Stomach (tissue), 4 donors: ENCODE results near the gene BIN1.

Experiments
- POLR2A ChIP-seq, 4 donors: fragments of 450-650 bp; IDR thresholded peaks; one replicate each; pipeline ENCODE4 v1.6.1; 2016; ENCODE audit warnings: antibody characterized with exemption in 4 of 4, control low read depth in 2 of 4, mild to moderate bottlenecking in 1 of 4, moderate library complexity in 1 of 4
- TF ChIP-seq, protein P1 (sequence below), 7 experiments: fragments of 450-650 bp in 4 of 7; fragments of 200-600 bp in 3 of 7; sonication (generic) in 3 of 7; IDR thresholded peaks; one replicate each; pipeline ENCODE4 v1.5.1; 2016 to 2019; ENCODE audit warnings: antibody characterized with exemption in 7 of 7, control low read depth in 2 of 7, mild to moderate bottlenecking in 1 of 7

DNA sequence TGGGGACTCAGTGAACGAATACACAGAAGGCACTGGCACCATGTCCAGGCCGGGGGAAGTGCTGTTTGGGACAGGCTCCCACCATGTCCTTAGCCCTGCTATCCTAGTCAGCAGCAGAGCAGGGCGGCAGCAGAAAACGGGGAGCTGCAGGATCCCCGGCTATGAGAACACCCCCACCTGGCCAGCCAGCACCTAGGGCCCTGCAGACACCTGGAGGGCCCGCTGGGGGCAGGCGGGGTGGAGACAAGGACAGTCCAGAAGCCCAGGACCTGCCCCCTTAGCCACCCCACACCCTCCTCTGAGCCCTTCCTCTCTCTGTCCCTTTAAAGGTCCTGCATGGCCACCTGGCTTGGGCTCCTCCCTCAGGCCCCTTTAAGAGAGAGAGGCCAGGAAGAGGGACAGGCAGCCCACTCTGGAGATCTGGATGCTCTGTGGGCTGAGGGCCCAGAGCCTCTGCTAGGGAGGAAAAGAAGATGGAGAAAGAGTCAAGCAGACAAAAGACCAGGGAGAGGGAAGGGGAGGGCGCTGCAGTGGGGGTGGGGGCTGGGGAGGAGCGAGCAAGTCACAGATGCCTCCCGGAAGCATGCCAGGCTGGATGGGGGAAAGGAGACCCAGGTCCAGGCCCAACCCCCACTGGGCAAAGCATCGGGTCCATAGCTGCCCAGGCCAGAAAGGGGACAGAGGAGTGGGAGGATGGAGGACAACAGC is 48.6 kb downstream of the BIN1 start:
- no peak for TF ChIP-seq POLR2A (IDR thresholded peaks at IDR 0.05)
- TF ChIP-seq, protein P1, sequence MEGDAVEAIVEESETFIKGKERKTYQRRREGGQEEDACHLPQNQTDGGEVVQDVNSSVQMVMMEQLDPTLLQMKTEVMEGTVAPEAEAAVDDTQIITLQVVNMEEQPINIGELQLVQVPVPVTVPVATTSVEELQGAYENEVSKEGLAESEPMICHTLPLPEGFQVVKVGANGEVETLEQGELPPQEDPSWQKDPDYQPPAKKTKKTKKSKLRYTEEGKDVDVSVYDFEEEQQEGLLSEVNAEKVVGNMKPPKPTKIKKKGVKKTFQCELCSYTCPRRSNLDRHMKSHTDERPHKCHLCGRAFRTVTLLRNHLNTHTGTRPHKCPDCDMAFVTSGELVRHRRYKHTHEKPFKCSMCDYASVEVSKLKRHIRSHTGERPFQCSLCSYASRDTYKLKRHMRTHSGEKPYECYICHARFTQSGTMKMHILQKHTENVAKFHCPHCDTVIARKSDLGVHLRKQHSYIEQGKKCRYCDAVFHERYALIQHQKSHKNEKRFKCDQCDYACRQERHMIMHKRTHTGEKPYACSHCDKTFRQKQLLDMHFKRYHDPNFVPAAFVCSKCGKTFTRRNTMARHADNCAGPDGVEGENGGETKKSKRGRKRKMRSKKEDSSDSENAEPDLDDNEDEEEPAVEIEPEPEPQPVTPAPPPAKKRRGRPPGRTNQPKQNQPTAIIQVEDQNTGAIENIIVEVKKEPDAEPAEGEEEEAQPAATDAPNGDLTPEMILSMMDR (IDR thresholded peaks at IDR 0.05): no peak
